Fibroblast of lung (primary cell): Measurements from ENCODE around the gene DHX32. TPM values are rescaled to one million over a fixed set of nuclear protein-coding genes. Genes with fewer than 3 reads are reported as not detected.
"Not testable (repeated sequence)": the region's sequence is repeated elsewhere in the genome, so short reads cannot be mapped to it uniquely, and the experiment has no call there.

Source experiments
- DNase-seq, 2 donors: peaks; one replicate each; pipeline versions ENCODE4 v3.0.0 to v3.0.0-alpha.2; 2010; ENCODE audit warnings: low read depth in 2 of 2
- H2AFZ ChIP-seq: 2 replicates; pipeline ENCODE4 v1.5.1; 2012; ENCODE audit warnings: low read length, control low read depth, inconsistent platforms
- H3K27ac ChIP-seq: 2 replicates; pipeline ENCODE4 v1.5.1; 2011; ENCODE audit warnings: low read length, control low read depth; ENCODE audit not compliant: insufficient read depth
- H3K27me3 ChIP-seq: 2 replicates; pipeline ENCODE4 v1.5.1; 2011; ENCODE audit warnings: mild to moderate bottlenecking, low read length; ENCODE audit not compliant: control insufficient read depth, insufficient read depth
- H3K36me3 ChIP-seq: 2 replicates; pipeline ENCODE4 v1.5.1; 2011; ENCODE audit warnings: low read length; ENCODE audit not compliant: control insufficient read depth, insufficient read depth
- H3K4me1 ChIP-seq: 2 replicates; pipeline ENCODE4 v1.5.1; 2011; ENCODE audit warnings: low read length; ENCODE audit not compliant: control insufficient read depth, insufficient read depth; ENCODE audit errors: extremely low read depth
- H3K4me2 ChIP-seq: 2 replicates; pipeline ENCODE4 v1.5.1; 2011; ENCODE audit warnings: low read length, control low read depth; ENCODE audit not compliant: insufficient read depth; ENCODE audit errors: extremely low read depth
- H3K4me3 ChIP-seq, 4 experiments: fragments of 200-600 bp in 1 of 4; sonication (generic) in 1 of 4; replicated peaks in 1 of 4; 2 replicates each; pipeline ENCODE4 v1.5.1; 2011 to 2016; ENCODE audit warnings: low read length in 4 of 4, low read depth in 3 of 4, mild to moderate bottlenecking in 3 of 4, control low read depth in 2 of 4, inconsistent platforms in 1 of 4, mixed read lengths in 1 of 4; ENCODE audit not compliant: insufficient read depth in 1 of 4; ENCODE audit errors: control extremely low read depth in 1 of 4
- H3K79me2 ChIP-seq: 2 replicates; pipeline ENCODE4 v1.5.1; 2012; ENCODE audit warnings: mild to moderate bottlenecking, low read length, inconsistent platforms; ENCODE audit not compliant: control insufficient read depth, insufficient read depth
- H3K9ac ChIP-seq: 2 replicates; pipeline ENCODE4 v1.5.1; 2011; ENCODE audit warnings: mild to moderate bottlenecking, low read length, control low read depth; ENCODE audit not compliant: insufficient read depth
- H3K9me3 ChIP-seq: 2 replicates; pipeline ENCODE4 v1.5.1; 2012; ENCODE audit warnings: low read depth, low read length; ENCODE audit not compliant: control insufficient read depth, insufficient read depth
- H4K20me1 ChIP-seq: 2 replicates; pipeline ENCODE4 v1.5.1; 2011; ENCODE audit warnings: low read length; ENCODE audit not compliant: control insufficient read depth, insufficient read depth; ENCODE audit errors: extremely low read depth
- CTCF ChIP-seq, 2 donors: IDR thresholded peaks in 1 of 2; conservative IDR thresholded peaks in 1 of 2; 1 replicate in 1 of 2; 2 replicates in 1 of 2; pipeline ENCODE4 v1.5.1; 2011 to 2012; ENCODE audit warnings: low read length in 2 of 2, control low read depth in 1 of 2, inconsistent platforms in 1 of 2, low read depth in 1 of 2, mild to moderate bottlenecking in 1 of 2
- EZH2 ChIP-seq: IDR thresholded peaks from 2 replicates; pipeline ENCODE4 v1.5.1; 2012; ENCODE audit warnings: low read length, control low read depth, mild to moderate bottlenecking; ENCODE audit errors: missing control alignments
- polyA minus RNA-seq: library from RNA; depleted of rRNA, polyadenylated mRNA; stranded (reverse); fragments of >200 nt; gene quantifications from 2 replicates; pipeline ENCODE4 v1.2.3, GENCODE V29; 2011; ENCODE audit warnings: low replicate concordance
- polyA plus RNA-seq, 2 donors: library from polyadenylated mRNA; depleted of rRNA in 1 of 2; stranded (reverse) in 1 of 2; unstranded in 1 of 2; fragments of >200 nt; gene quantifications; 2 replicates each; pipeline ENCODE4 v1.2.1, GENCODE V29; 2011 to 2012; ENCODE audit warnings: missing spikeins in 1 of 2
- total RNA-seq: library from RNA; depleted of rRNA; stranded (reverse); fragments of >200 nt; gene quantifications from 2 replicates; pipeline ENCODE4 v1.2.1, GENCODE V29; 2014

The DHX32 gene, protein sequence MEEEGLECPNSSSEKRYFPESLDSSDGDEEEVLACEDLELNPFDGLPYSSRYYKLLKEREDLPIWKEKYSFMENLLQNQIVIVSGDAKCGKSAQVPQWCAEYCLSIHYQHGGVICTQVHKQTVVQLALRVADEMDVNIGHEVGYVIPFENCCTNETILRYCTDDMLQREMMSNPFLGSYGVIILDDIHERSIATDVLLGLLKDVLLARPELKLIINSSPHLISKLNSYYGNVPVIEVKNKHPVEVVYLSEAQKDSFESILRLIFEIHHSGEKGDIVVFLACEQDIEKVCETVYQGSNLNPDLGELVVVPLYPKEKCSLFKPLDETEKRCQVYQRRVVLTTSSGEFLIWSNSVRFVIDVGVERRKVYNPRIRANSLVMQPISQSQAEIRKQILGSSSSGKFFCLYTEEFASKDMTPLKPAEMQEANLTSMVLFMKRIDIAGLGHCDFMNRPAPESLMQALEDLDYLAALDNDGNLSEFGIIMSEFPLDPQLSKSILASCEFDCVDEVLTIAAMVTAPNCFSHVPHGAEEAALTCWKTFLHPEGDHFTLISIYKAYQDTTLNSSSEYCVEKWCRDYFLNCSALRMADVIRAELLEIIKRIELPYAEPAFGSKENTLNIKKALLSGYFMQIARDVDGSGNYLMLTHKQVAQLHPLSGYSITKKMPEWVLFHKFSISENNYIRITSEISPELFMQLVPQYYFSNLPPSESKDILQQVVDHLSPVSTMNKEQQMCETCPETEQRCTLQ
- 33.7 and 36.0 TPM in 2 replicates for total RNA-seq
- 29.0 and 31.1 TPM in 2 replicates for polyA plus RNA-seq
- polyA plus RNA-seq (2012): 15.1 and 17.0 TPM in 2 replicates
- 5.5 and 7.2 TPM in 2 replicates for polyA minus RNA-seq

- Histone ChIP-seq H3K27ac (no peak within 1 kb of the TSS), H3K4me3 (no peak within 1 kb of the TSS), H2AFZ (no peak within 1 kb of the TSS), H3K9ac (no peak within 1 kb of the TSS), H4K20me1 (no peaks in the 10 kb centered on the region), H3K36me3 (peaks cover 1% of the 10 kb centered on the region), H3K9me3 (no peaks in the 10 kb centered on the region), H3K4me1 (no peaks in the 10 kb centered on the region), H3K4me2 (no peak within 1 kb of the TSS), H3K79me2 (no peaks in the 10 kb centered on the region), H3K27me3 (no peaks in the 10 kb centered on the region)
- TF ChIP-seq CTCF (conservative IDR thresholded peaks at IDR 0.05 in 1 of 2, IDR thresholded peaks at IDR 0.05 in 1 of 2; ENCODE audit: low read depth in 1 of 2, low read length in 2 of 2): no peak
- no peak for TF ChIP-seq EZH2
- no peak for DNase-seq
Measured at GRCh38 chr10:125881192-125881591, at the start of gene DHX32. Gene DHX32, minus strand, starts transcription at chr10:125881292. Its CDS starts 468 bp downstream, at chr10:125880824.

DNA sequence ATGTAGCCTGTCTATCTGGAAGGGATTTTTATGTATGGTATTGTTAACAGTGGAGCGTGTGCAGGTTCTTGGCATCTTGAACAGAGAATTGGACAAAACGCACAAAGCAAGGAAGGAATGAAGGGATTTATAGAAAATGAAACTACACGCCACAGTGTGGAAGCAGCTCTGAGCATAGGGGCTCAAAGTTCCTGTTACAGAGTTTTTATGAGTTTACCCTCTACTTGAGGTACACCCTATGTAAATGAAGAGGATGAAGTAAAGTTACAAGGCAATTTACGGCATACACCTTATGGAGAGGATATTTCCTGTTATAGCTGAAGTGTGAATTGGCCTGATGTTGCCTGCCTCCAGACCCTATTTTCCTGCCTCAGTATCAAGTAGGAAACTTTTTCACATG is 48.5 kb upstream of the DHX32 start:
- no peaks in the 10 kb centered on the region for H3K79me2 ChIP-seq
- TF ChIP-seq CTCF (conservative IDR thresholded peaks at IDR 0.05 in 1 of 2, IDR thresholded peaks at IDR 0.05 in 1 of 2; ENCODE audit: low read depth in 1 of 2, low read length in 2 of 2) (no peak), EZH2 (no peak)

GRCh38 chr10:125928928-125929585 is 48.0 kb upstream of the DHX32 start:
- no peak for DNase-seq
- Histone ChIP-seq H3K36me3 (no peaks in the 10 kb centered on the region), H3K9ac (no peak overlapping the region), H3K9me3 (no peaks in the 10 kb centered on the region), H3K4me3 (no peak overlapping the region), H3K4me1 (no peaks in the 10 kb centered on the region), H3K27me3 (no peaks in the 10 kb centered on the region), H3K79me2 (no peaks in the 10 kb centered on the region), H2AFZ (no peak overlapping the region), H4K20me1 (no peaks in the 10 kb centered on the region), H3K27ac (no peak overlapping the region), H3K4me2 (no peak overlapping the region)
- TF ChIP-seq CTCF (conservative IDR thresholded peaks at IDR 0.05 in 1 of 2, IDR thresholded peaks at IDR 0.05 in 1 of 2; ENCODE audit: low read depth in 1 of 2, low read length in 2 of 2) (no peak), EZH2 (no peak)

More for the DNA sequence above, 48.5 kb upstream of the DHX32 start:
- Histone ChIP-seq H3K27me3 (no peaks in the 10 kb centered on the region), H3K27ac (no peak overlapping the region), H2AFZ (no peak overlapping the region), H3K4me3 (no peak overlapping the region), H3K4me1 (no peaks in the 10 kb centered on the region), H3K9me3 (no peaks in the 10 kb centered on the region), H4K20me1 (no peaks in the 10 kb centered on the region), H3K36me3 (no peaks in the 10 kb centered on the region), H3K4me2 (no peak overlapping the region), H3K9ac (no peak overlapping the region)
- no peak for DNase-seq

GRCh38 chr10:125927265-125927664 is 46.2 kb upstream of the DHX32 start:
- not testable (repeated sequence) for H3K4me2 ChIP-seq, H3K4me1 ChIP-seq, H3K27me3 ChIP-seq, H3K4me3 ChIP-seq, H3K27ac ChIP-seq, H3K36me3 ChIP-seq, H4K20me1 ChIP-seq, H3K79me2 ChIP-seq, DNase-seq, H3K9ac ChIP-seq, H2AFZ ChIP-seq, H3K9me3 ChIP-seq
